WI38 (cell line): Measurements from ENCODE around the gene BCCIP.

Source experiments
- H3K4me3 ChIP-seq: 2 replicates; pipeline ENCODE4 v1.5.1; 2011; ENCODE audit warnings: low read depth, mild to moderate bottlenecking, control low read depth, low read length
- CTCF ChIP-seq: IDR thresholded peaks from 2 replicates; pipeline ENCODE4 v1.5.1; 2012; ENCODE audit warnings: low read depth, mild to moderate bottlenecking, control low read depth, low read length

Gene BCCIP

DNA sequence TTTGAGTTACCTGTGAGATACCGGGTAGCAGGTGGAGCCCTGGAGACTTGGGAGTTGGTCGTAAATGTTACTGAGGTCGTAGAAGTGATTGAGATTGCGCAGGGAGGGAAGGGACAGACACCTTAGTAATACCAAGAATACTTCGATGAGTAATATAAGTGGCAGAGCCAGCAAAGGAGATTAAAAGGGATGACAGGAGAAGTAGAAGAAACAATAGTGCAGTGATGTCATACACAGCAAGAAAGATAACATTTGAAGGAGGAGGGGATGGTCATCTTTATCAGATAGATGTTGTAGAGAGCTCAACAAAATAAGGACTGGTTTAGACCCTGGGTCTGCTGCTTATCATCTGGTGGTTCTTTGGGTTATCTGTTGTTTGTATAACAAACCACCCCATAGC is 5.0 kb downstream of the BCCIP start:
- H3K4me3 ChIP-seq: no peak overlapping the region
- no peak for TF ChIP-seq CTCF

GRCh38 chr10:125836746-125837145 is 13.4 kb downstream of the BCCIP start:
- TF ChIP-seq CTCF: no peak
- no peak overlapping the region for H3K4me3 ChIP-seq

DNA sequence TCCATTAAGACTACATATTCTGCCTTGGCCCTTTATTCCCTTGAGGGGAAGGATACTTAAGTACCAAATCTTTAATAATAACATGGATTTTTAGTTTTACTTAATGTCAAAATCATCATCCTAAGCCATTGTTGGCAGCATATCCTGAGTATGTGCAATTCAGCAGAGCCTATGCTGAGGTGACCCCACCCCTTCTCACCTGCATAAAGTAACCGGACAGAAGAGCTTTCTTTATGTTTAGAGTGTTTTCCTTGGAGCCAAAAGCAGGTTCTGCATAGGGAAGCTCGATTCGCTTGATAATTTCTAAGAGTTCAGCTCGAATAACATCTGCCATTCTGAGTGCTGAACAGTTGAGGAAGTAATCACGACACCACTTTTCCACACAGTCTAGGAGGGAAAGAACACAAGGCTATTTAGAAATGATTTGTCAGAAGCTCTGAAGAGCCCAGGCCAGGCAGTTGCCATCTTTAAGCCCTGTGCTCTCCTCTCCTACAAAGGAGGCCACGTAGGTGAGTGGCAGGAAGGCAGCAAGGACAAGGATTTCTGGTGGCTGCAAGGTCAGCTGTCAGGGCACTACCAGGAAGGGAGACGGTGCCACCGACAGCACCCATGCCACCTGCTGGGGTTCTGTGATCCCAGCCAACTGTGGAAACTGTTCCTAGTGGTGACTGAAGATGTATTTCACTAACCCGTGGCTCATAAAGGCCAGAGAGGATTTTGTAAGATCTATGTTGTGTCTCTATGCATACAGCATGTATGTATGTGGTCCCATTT is 15.6 kb downstream of the BCCIP start:
- H3K4me3 ChIP-seq: no peak overlapping the region
- TF ChIP-seq CTCF: no peak

DNA sequence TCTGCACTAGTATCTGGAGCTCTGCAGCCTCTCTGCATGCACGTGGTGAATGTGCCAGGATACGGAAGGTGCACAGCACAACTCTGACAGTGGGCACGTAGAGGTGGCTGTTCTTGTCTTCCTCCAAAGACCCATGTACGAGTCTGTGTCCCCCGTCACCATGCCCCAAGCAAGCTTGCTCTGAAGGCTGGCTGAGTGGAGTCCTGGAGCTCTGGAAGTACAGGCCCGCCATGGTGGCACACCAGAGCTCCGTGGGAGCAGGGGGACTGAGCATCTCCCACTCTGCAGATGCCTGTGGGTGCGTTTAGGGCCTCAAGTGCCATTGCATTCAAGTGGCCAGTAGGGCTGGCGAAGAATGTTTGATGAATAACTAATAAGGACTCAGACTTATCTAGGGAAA is 17.1 kb downstream of the BCCIP start:
- no peak for TF ChIP-seq CTCF
- H3K4me3 ChIP-seq: no peak overlapping the region

DNA sequence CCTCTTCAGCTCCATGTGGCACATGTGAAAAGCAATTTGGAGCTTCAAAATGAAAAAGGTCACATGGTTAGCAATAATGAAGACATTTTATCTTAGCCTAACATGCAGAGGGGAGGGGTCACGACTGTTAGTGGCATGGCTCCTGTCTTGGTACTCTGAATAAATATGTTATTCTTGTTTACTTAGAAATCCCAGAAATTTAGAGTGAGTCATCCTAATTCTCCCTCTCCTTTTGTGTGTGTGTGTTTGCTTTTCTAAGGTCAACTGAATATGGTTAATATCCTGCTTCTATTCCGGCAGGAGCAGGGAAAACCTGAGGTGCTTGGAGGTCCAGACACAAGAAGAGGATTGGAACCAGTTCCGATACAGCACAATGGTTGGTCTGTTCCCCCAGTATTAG is 17.6 kb downstream of the BCCIP start:
- H3K4me3 ChIP-seq: no peak overlapping the region

GRCh38 chr10:125843603-125844329 is 20.4 kb downstream of the BCCIP start:
- no peak for TF ChIP-seq CTCF
- H3K4me3 ChIP-seq: no peak overlapping the region

More for the DNA sequence above, 17.6 kb downstream of the BCCIP start:
- no peak for TF ChIP-seq CTCF

DNA sequence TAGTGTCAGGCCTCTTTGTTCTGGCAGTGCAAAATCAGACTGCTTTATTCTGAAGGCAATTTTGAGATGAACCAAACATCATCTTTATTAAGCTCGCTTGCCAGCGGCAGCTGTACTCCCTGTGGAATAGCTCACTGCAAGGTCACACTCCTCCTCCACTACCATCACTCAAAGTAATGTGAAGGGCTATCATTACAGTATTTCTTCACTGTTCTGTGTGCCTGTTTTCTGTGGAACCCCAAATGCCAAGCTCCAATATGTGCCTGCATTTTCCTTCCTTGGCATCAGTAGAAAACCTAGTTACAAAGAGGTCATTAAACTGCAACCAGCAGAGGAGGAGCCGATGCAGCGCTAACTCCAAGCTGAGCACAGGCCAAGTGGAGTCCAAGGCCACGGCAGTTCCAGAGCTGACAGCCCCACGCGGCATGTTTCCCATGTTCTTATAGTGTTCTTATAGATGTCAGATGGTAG is 21.4 kb downstream of the BCCIP start:
- H3K4me3 ChIP-seq: no peak overlapping the region
- TF ChIP-seq CTCF: no peak
